Neuronal stem cell (in vitro differentiated cells): Measurements from ENCODE around the gene GTPBP4.
A peak's percentile ranks its signal among the peaks of the same experiment; 100 is the strongest.

Experiments used
- DNase-seq: peaks from one replicate; pipeline ENCODE4 v3.0.0-alpha.2; 2013; ENCODE audit warnings: low spot score
- H2AFZ ChIP-seq: one replicate; pipeline ENCODE4 v1.6.1; 2013; ENCODE audit warnings: mild to moderate bottlenecking, low read length, inconsistent platforms
- H2AK5ac ChIP-seq: 2 replicates; pipeline ENCODE4 v1.6.1; 2013; ENCODE audit warnings: low read depth, mild to moderate bottlenecking, inconsistent platforms, low read length, moderate library complexity, mixed read lengths
- H2BK120ac ChIP-seq: 2 replicates; pipeline ENCODE4 v1.6.1; 2013; ENCODE audit warnings: low read depth, mild to moderate bottlenecking, inconsistent platforms, low read length, moderate library complexity, mixed read lengths
- H2BK12ac ChIP-seq: one replicate; pipeline ENCODE4 v1.6.1; 2013; ENCODE audit warnings: low read length, inconsistent platforms
- H2BK15ac ChIP-seq: 2 replicates; pipeline ENCODE4 v1.6.1; 2013; ENCODE audit warnings: mild to moderate bottlenecking, low read length, inconsistent platforms, mixed read lengths
- H2BK5ac ChIP-seq: one replicate; pipeline ENCODE4 v1.6.1; 2013; ENCODE audit warnings: inconsistent platforms, mild to moderate bottlenecking, low read length, moderate library complexity
- H3K14ac ChIP-seq: one replicate; pipeline ENCODE4 v1.6.1; 2013; ENCODE audit warnings: low read length, inconsistent platforms
- H3K18ac ChIP-seq: 2 replicates; pipeline ENCODE4 v1.6.1; 2013; ENCODE audit warnings: low read length, inconsistent platforms
- H3K23ac ChIP-seq: 2 replicates; pipeline ENCODE4 v1.6.1; 2013; ENCODE audit warnings: low read depth, mild to moderate bottlenecking, mixed read lengths, low read length, inconsistent platforms; ENCODE audit not compliant: poor library complexity
- H3K27ac ChIP-seq: replicated peaks from 3 replicates; pipeline ENCODE4 v1.5.1; 2013; ENCODE audit warnings: low read length, inconsistent platforms
- H3K27me3 ChIP-seq, 3 experiments: 2 replicates each; pipeline ENCODE4 v1.6.1; 2013; ENCODE audit warnings: low read length in 3 of 3, mild to moderate bottlenecking in 2 of 3, inconsistent platforms in 1 of 3, low read depth in 1 of 3, mixed read lengths in 1 of 3, moderate library complexity in 1 of 3; ENCODE audit not compliant: control insufficient read depth in 3 of 3, insufficient read depth in 3 of 3
- H3K36me3 ChIP-seq, 2 donors: replicated peaks in 1 of 2; 2 replicates each; pipeline ENCODE4 v1.6.1; 2013; ENCODE audit warnings: low read length in 2 of 2; ENCODE audit not compliant: control insufficient read depth in 2 of 2, insufficient read depth in 2 of 2
- H3K4ac ChIP-seq: 2 replicates; pipeline ENCODE4 v1.6.1; 2013; ENCODE audit warnings: inconsistent platforms, mild to moderate bottlenecking, low read length, moderate library complexity
- H3K4me1 ChIP-seq, 2 donors: 1 replicate in 1 of 2; 2 replicates in 1 of 2; pipeline ENCODE4 v1.6.1; 2013; ENCODE audit warnings: low read length in 2 of 2, low read depth in 1 of 2; ENCODE audit not compliant: control insufficient read depth in 2 of 2, insufficient read depth in 1 of 2
- H3K4me2 ChIP-seq: one replicate; pipeline ENCODE4 v1.6.1; 2013; ENCODE audit warnings: mild to moderate bottlenecking, low read length, inconsistent platforms; ENCODE audit not compliant: insufficient read depth, poor library complexity, severe bottlenecking
- H3K4me3 ChIP-seq, 2 donors: 2 replicates each; pipeline ENCODE4 v1.5.1; 2013; ENCODE audit warnings: low read length in 2 of 2, mild to moderate bottlenecking in 2 of 2, inconsistent platforms in 1 of 2, moderate library complexity in 1 of 2
- H3K79me1 ChIP-seq: one replicate; pipeline ENCODE4 v1.6.1; 2013; ENCODE audit warnings: low read depth, mild to moderate bottlenecking, inconsistent platforms, low read length, moderate library complexity
- H3K9ac ChIP-seq: one replicate; pipeline ENCODE4 v1.6.1; 2013; ENCODE audit warnings: mild to moderate bottlenecking, low read depth, low read length, inconsistent platforms; ENCODE audit not compliant: poor library complexity
- H3K9me3 ChIP-seq, 2 donors: replicated peaks in 1 of 2; 2 replicates each; pipeline versions ENCODE3 to v1.6.1; 2013; ENCODE audit warnings: low read length in 2 of 2, mild to moderate bottlenecking in 2 of 2, inconsistent platforms in 1 of 2, low read depth in 1 of 2, mixed read lengths in 1 of 2, moderate library complexity in 1 of 2; ENCODE audit not compliant: control insufficient read depth in 2 of 2, insufficient read depth in 1 of 2
- H4K8ac ChIP-seq: one replicate; pipeline ENCODE4 v1.6.1; 2013; ENCODE audit warnings: low read depth, mild to moderate bottlenecking, inconsistent platforms, low read length, moderate library complexity
- H4K91ac ChIP-seq: one replicate; pipeline ENCODE4 v1.6.1; 2013; ENCODE audit warnings: low read length, low read depth, mild to moderate bottlenecking, inconsistent platforms; ENCODE audit not compliant: poor library complexity
- WGBS, 2 donors: extraction: QIAGEN DNeasy Blood & Tissue Kit; methylation state at CpG; one replicate each; pipeline ENCODE4 v1.1.7; 2013; ENCODE audit warnings: missing lambda C conversion rate in 2 of 2, mixed read lengths in 1 of 2; ENCODE audit not compliant: insufficient read length in 2 of 2, insufficient replicate concordance in 1 of 2; ENCODE audit errors: extremely low coverage in 2 of 2; 5-methylcytosine and 5-hydroxymethylcytosine counted together

Gene GTPBP4

GRCh38 chr10:980468-981093, 7.7 kb upstream of the GTPBP4 start:
- H2AK5ac ChIP-seq: no peak overlapping the region
- no peak overlapping the region for H2AFZ ChIP-seq
- peaks cover 0 to 3% of the 10 kb centered on the region in 2 donors for H3K36me3 ChIP-seq
- H3K9ac ChIP-seq: no peak overlapping the region
- no peak overlapping the region for H2BK5ac ChIP-seq
- H3K14ac ChIP-seq: no peak overlapping the region
- DNase-seq: no peak
- no peak overlapping the region for H3K23ac ChIP-seq
- H3K79me1 ChIP-seq: no peaks in the 10 kb centered on the region
- H2BK12ac ChIP-seq: no peak overlapping the region
- no CpG with 5 or more reads among the region's 5 CpGs for WGBS, 2 donors
- peaks cover 12 to 33% of the 10 kb centered on the region in 2 donors for H3K9me3 ChIP-seq
- H3K27ac ChIP-seq: no peak overlapping the region
- H3K4me2 ChIP-seq: no peak overlapping the region
- no peak overlapping the region for H3K18ac ChIP-seq
- H3K4ac ChIP-seq: no peak overlapping the region
- no peak overlapping the region for H3K4me3 ChIP-seq
- H4K8ac ChIP-seq: no peak overlapping the region
- H2BK120ac ChIP-seq: no peak overlapping the region
- no peaks in the 10 kb centered on the region for H3K4me1 ChIP-seq
- no peak overlapping the region for H2BK15ac ChIP-seq
- no peak overlapping the region for H4K91ac ChIP-seq
- H3K27me3 ChIP-seq: no peaks in the 10 kb centered on the region

- H3K4me2 ChIP-seq: no peak overlapping the region
- no peak overlapping the region for H2AK5ac ChIP-seq
- no peaks in the 10 kb centered on the region for H3K79me1 ChIP-seq
- no peak overlapping the region for H4K91ac ChIP-seq
- H2BK5ac ChIP-seq: no peak overlapping the region
- H3K9me3 ChIP-seq: peaks cover 12 to 27% of the 10 kb centered on the region in 2 donors
- no peak overlapping the region for H3K27ac ChIP-seq
- DNase-seq: no peak
- no peak overlapping the region for H3K18ac ChIP-seq
- no peak overlapping the region for H3K14ac ChIP-seq
- peaks cover 3 to 5% of the 10 kb centered on the region in 2 donors for H3K4me1 ChIP-seq
- H3K23ac ChIP-seq: no peak overlapping the region
- H3K9ac ChIP-seq: no peak overlapping the region
- H4K8ac ChIP-seq: no peak overlapping the region
- no peak overlapping the region for H3K4ac ChIP-seq
- WGBS, 2 donors: no CpG with 5 or more reads among the region's 6 CpGs
- H2BK12ac ChIP-seq: peak overlapping the region; percentile 48
- no peaks in the 10 kb centered on the region for H3K27me3 ChIP-seq
- H2BK15ac ChIP-seq: no peak overlapping the region
- peaks cover 0 to 3% of the 10 kb centered on the region in 2 donors for H3K36me3 ChIP-seq
- no peak overlapping the region for H3K4me3 ChIP-seq
- H2AFZ ChIP-seq: no peak overlapping the region
- H2BK120ac ChIP-seq: no peak overlapping the region
These were observed 4.8 kb upstream of the GTPBP4 start for GRCh38 chr10:983401-983800.

- H3K18ac ChIP-seq: no peak overlapping the region
- H3K9me3 ChIP-seq: peaks cover 10 to 20% of the 10 kb centered on the region in 2 donors
- no peak overlapping the region for H2AK5ac ChIP-seq
- H2BK5ac ChIP-seq: no peak overlapping the region
- no peak overlapping the region for H3K4me2 ChIP-seq
- H2BK120ac ChIP-seq: no peak overlapping the region
- no peak overlapping the region for H4K91ac ChIP-seq
- H3K14ac ChIP-seq: no peak overlapping the region
- no peak overlapping the region for H3K4ac ChIP-seq
- peaks cover 1% of the 10 kb centered on the region for H3K79me1 ChIP-seq
- no peak for DNase-seq
- H3K4me3 ChIP-seq: no peak overlapping the region
- no CpG with 5 or more reads among the region's 9 CpGs for WGBS, 2 donors
- no peak overlapping the region for H2BK15ac ChIP-seq
- no peak overlapping the region for H3K23ac ChIP-seq
- no peak overlapping the region for H3K9ac ChIP-seq
- no peaks in the 10 kb centered on the region for H3K27me3 ChIP-seq
- no peak overlapping the region for H4K8ac ChIP-seq
- no peak overlapping the region for H2AFZ ChIP-seq
- H3K4me1 ChIP-seq: peaks cover 4 to 5% of the 10 kb centered on the region in 2 donors
- H3K36me3 ChIP-seq: peaks cover 0 to 3% of the 10 kb centered on the region in 2 donors
- H3K27ac ChIP-seq: no peak overlapping the region
- H2BK12ac ChIP-seq: no peak overlapping the region
These were observed 4.1 kb upstream of the GTPBP4 start for GRCh38 chr10:983971-984655.

GRCh38 chr10:985361-985760, 2.9 kb upstream of the GTPBP4 start:
- DNase-seq: no peak
- Histone ChIP-seq H3K4me2 (no peak overlapping the region), H3K27ac (no peak overlapping the region)

More at GRCh38 chr10:985361-985760, 2.9 kb upstream of the GTPBP4 start:
- no peak overlapping the region for H2BK12ac ChIP-seq
- H3K36me3 ChIP-seq: peaks cover 0 to 13% of the 10 kb centered on the region in 2 donors
- no peak overlapping the region for H2BK15ac ChIP-seq
- no peak overlapping the region for H3K18ac ChIP-seq
- H3K4me1 ChIP-seq: peaks cover 7 to 12% of the 10 kb centered on the region in 2 donors
- no peaks in the 10 kb centered on the region for H3K27me3 ChIP-seq
- H3K14ac ChIP-seq: no peak overlapping the region
- H3K79me1 ChIP-seq: peaks cover 5% of the 10 kb centered on the region
- no peak overlapping the region for H2AFZ ChIP-seq
- no peak overlapping the region for H3K4me3 ChIP-seq
- no peak overlapping the region for H2BK5ac ChIP-seq
- H2BK120ac ChIP-seq: no peak overlapping the region
- WGBS, 2 donors: no CpG with 5 or more reads among the region's 2 CpGs
- no peak overlapping the region for H3K23ac ChIP-seq
- H3K9ac ChIP-seq: no peak overlapping the region
- no peak overlapping the region for H3K4ac ChIP-seq
- no peak overlapping the region for H4K91ac ChIP-seq
- no peak overlapping the region for H2AK5ac ChIP-seq
- H4K8ac ChIP-seq: no peak overlapping the region
- peaks cover 2 to 9% of the 10 kb centered on the region in 2 donors for H3K9me3 ChIP-seq
